Liver (tissue), 3 donors: ENCODE results near the gene TOMM40L.

Experiments used
- FOXA2 ChIP-seq: IDR thresholded peaks from 2 replicates; pipeline ENCODE4 v1.6.1; 2016; ENCODE audit warnings: antibody characterized with exemption
- GABPA ChIP-seq, 2 donors: IDR thresholded peaks in 1 of 2; conservative IDR thresholded peaks in 1 of 2; 2 replicates each; pipeline ENCODE4 v1.6.1; 2016; ENCODE audit warnings: antibody characterized with exemption in 2 of 2, mild to moderate bottlenecking in 1 of 2, moderate library complexity in 1 of 2
- HNF4A ChIP-seq, 2 donors: conservative IDR thresholded peaks; 2 replicates each; pipeline ENCODE4 v1.6.1; 2016; ENCODE audit warnings: antibody characterized with exemption in 2 of 2, mild to moderate bottlenecking in 2 of 2
- MAX ChIP-seq: IDR thresholded peaks from 2 replicates; pipeline ENCODE4 v1.6.1; 2016; ENCODE audit warnings: antibody characterized with exemption
- REST ChIP-seq: IDR thresholded peaks from 2 replicates; pipeline ENCODE4 v1.6.1; 2016; ENCODE audit warnings: antibody characterized with exemption, mild to moderate bottlenecking
- RXRA ChIP-seq, 2 donors: IDR thresholded peaks; 2 replicates each; pipeline ENCODE4 v1.6.1; 2017 to 2018; ENCODE audit warnings: antibody characterized with exemption in 2 of 2, mild to moderate bottlenecking in 1 of 2
- SP1 ChIP-seq: IDR thresholded peaks from 2 replicates; pipeline ENCODE4 v1.6.1; 2018; ENCODE audit warnings: antibody characterized with exemption, mild to moderate bottlenecking
- TAF1 ChIP-seq: conservative IDR thresholded peaks from 2 replicates; pipeline ENCODE4 v1.6.1; 2016; ENCODE audit warnings: antibody characterized with exemption, mild to moderate bottlenecking
- YY1 ChIP-seq: IDR thresholded peaks from 2 replicates; pipeline ENCODE4 v1.6.1; 2016; ENCODE audit warnings: antibody characterized with exemption, mild to moderate bottlenecking
- TF ChIP-seq, protein P1 (sequence below): fragments of 150-350 bp; IDR thresholded peaks from 2 replicates; pipeline ENCODE4 v1.5.1; 2017; ENCODE audit warnings: improper control_type of control experiment, low read depth, low read length; ENCODE audit not compliant: missing input control
- TF ChIP-seq, protein P2 (sequence below): IDR thresholded peaks from 2 replicates; pipeline ENCODE4 v1.6.1; 2016; ENCODE audit warnings: antibody characterized with exemption
- donor health status: healthy.
- donor health status: healthy.

GRCh38 chr1:161218301-161219077 lies 7.4 kb upstream of the TOMM40L start:
- TF ChIP-seq TAF1 (no peak), YY1 (no peak), MAX (no peak), REST (no peak), GABPA (IDR thresholded peaks at IDR 0.05 in 1 of 2, conservative IDR thresholded peaks at IDR 0.05 in 1 of 2) (no peak), SP1 (no peak), HNF4A (conservative IDR thresholded peaks at IDR 0.05) (no peak), RXRA (IDR thresholded peaks at IDR 0.05) (no peak), FOXA2 (no peak)
- TF ChIP-seq, protein P1, sequence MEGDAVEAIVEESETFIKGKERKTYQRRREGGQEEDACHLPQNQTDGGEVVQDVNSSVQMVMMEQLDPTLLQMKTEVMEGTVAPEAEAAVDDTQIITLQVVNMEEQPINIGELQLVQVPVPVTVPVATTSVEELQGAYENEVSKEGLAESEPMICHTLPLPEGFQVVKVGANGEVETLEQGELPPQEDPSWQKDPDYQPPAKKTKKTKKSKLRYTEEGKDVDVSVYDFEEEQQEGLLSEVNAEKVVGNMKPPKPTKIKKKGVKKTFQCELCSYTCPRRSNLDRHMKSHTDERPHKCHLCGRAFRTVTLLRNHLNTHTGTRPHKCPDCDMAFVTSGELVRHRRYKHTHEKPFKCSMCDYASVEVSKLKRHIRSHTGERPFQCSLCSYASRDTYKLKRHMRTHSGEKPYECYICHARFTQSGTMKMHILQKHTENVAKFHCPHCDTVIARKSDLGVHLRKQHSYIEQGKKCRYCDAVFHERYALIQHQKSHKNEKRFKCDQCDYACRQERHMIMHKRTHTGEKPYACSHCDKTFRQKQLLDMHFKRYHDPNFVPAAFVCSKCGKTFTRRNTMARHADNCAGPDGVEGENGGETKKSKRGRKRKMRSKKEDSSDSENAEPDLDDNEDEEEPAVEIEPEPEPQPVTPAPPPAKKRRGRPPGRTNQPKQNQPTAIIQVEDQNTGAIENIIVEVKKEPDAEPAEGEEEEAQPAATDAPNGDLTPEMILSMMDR, result no peak
- TF ChIP-seq, protein P2, sequence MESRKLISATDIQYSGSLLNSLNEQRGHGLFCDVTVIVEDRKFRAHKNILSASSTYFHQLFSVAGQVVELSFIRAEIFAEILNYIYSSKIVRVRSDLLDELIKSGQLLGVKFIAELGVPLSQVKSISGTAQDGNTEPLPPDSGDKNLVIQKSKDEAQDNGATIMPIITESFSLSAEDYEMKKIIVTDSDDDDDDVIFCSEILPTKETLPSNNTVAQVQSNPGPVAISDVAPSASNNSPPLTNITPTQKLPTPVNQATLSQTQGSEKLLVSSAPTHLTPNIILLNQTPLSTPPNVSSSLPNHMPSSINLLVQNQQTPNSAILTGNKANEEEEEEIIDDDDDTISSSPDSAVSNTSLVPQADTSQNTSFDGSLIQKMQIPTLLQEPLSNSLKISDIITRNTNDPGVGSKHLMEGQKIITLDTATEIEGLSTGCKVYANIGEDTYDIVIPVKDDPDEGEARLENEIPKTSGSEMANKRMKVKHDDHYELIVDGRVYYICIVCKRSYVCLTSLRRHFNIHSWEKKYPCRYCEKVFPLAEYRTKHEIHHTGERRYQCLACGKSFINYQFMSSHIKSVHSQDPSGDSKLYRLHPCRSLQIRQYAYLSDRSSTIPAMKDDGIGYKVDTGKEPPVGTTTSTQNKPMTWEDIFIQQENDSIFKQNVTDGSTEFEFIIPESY, result no peak
